Breast epithelium (tissue), 4 donors: Measurements from ENCODE around the gene ANKH. TPM values are rescaled to one million over a fixed set of nuclear protein-coding genes. Genes with fewer than 3 reads are reported as not detected.

Experiments
- DNase-seq, 2 donors: peaks; one replicate each; pipeline ENCODE4 v3.0.0-alpha.2; 2019; ENCODE audit warnings: low spot score in 2 of 2
- H3K27ac ChIP-seq, 2 donors: fragments of 200-600 bp; sonication (generic) in 1 of 2; one replicate each; pipeline ENCODE4 v1.5.1; 2016 to 2019; ENCODE audit warnings: mild to moderate bottlenecking in 1 of 2
- H3K27me3 ChIP-seq, 2 donors: fragments of 200-600 bp; sonication (generic) in 1 of 2; one replicate each; pipeline versions ENCODE4 v1.5.1 to v1.6.0; 2017 to 2019; ENCODE audit warnings: control low read depth in 1 of 2, mild to moderate bottlenecking in 1 of 2
- H3K36me3 ChIP-seq: fragments of 200-600 bp; one replicate; pipeline ENCODE4 v1.5.1; 2019
- H3K4me1 ChIP-seq, 2 donors: fragments of 200-600 bp; sonication (generic); one replicate each; pipeline ENCODE4 v1.5.1; 2016 to 2019; ENCODE audit warnings: control low read depth in 1 of 2
- H3K4me3 ChIP-seq, 3 donors: fragments of 200-600 bp; sonication (generic); 1 replicate in 2 of 3; 2 replicates in 1 of 3; pipeline ENCODE4 v1.5.1; 2016 to 2019; ENCODE audit warnings: mild to moderate bottlenecking in 3 of 3, moderate library complexity in 2 of 3
- H3K9me3 ChIP-seq, 2 donors: fragments of 200-600 bp; sonication (generic) in 1 of 2; one replicate each; pipeline ENCODE4 v1.5.1; 2016 to 2019; ENCODE audit warnings: control low read depth in 1 of 2
- POLR2A ChIP-seq: fragments of 450-650 bp; IDR thresholded peaks from one replicate; pipeline ENCODE4 v1.6.1; 2016; ENCODE audit warnings: antibody characterized with exemption, mild to moderate bottlenecking, moderate library complexity
- POLR2AphosphoS5 ChIP-seq, 3 donors: sonication (generic); formaldehyde crosslinking; IDR thresholded peaks; one replicate each; pipeline ENCODE4 v1.6.1; 2017; ENCODE audit warnings: antibody characterized with exemption in 3 of 3
- intact Hi-C: fragments of 100-400 bp; cut with DNase I; formaldehyde crosslinking; loops from one replicate; pipeline ENCODE4 v1.15.1; 2023; ENCODE audit warnings: low total_unique reads
- total RNA-seq, 3 donors: library from RNA; depleted of rRNA; stranded (reverse); fragments of >200 nt; gene quantifications; one replicate each; pipeline ENCODE4 v1.1.0, GENCODE V29; 2016
- TF ChIP-seq, protein P1 (sequence below), 3 donors: fragments of 450-650 bp; IDR thresholded peaks; one replicate each; pipeline ENCODE4 v1.5.1; 2016 to 2017; ENCODE audit warnings: antibody characterized with exemption in 3 of 3, mild to moderate bottlenecking in 3 of 3, moderate library complexity in 3 of 3

Gene ANKH
- total RNA-seq, 3 donors from 2014 or later: 31.5 to 83.1 (median 52.1) TPM

GRCh38 chr5:14914623-14915260 is 43.2 kb upstream of the ANKH start:
- no peaks in the 10 kb centered on the region for H3K9me3 ChIP-seq
- H3K27ac ChIP-seq: peak overlapping the region; percentile 46 to 71
- TF ChIP-seq POLR2AphosphoS5 (IDR thresholded peaks at IDR 0.05) (no peak), POLR2A (no peak)
- TF ChIP-seq, protein P1, sequence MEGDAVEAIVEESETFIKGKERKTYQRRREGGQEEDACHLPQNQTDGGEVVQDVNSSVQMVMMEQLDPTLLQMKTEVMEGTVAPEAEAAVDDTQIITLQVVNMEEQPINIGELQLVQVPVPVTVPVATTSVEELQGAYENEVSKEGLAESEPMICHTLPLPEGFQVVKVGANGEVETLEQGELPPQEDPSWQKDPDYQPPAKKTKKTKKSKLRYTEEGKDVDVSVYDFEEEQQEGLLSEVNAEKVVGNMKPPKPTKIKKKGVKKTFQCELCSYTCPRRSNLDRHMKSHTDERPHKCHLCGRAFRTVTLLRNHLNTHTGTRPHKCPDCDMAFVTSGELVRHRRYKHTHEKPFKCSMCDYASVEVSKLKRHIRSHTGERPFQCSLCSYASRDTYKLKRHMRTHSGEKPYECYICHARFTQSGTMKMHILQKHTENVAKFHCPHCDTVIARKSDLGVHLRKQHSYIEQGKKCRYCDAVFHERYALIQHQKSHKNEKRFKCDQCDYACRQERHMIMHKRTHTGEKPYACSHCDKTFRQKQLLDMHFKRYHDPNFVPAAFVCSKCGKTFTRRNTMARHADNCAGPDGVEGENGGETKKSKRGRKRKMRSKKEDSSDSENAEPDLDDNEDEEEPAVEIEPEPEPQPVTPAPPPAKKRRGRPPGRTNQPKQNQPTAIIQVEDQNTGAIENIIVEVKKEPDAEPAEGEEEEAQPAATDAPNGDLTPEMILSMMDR (IDR thresholded peaks at IDR 0.05): no peak
- H3K27me3 ChIP-seq: no peaks in the 10 kb centered on the region
- intact Hi-C loops: no loop called here
- DNase-seq: no peak
- no peaks in the 10 kb centered on the region for H3K36me3 ChIP-seq
- no peak overlapping the region for H3K4me3 ChIP-seq
- peaks cover 2 to 16% of the 10 kb centered on the region in 2 donors for H3K4me1 ChIP-seq

GRCh38 chr5:14914193-14914592 is 42.6 kb upstream of the ANKH start:
- no peaks in the 10 kb centered on the region for H3K36me3 ChIP-seq
- no peak for DNase-seq
- peaks cover 2 to 16% of the 10 kb centered on the region in 2 donors for H3K4me1 ChIP-seq
- intact Hi-C loops: no loop called here
- no peaks in the 10 kb centered on the region for H3K27me3 ChIP-seq
- no peak for TF ChIP-seq POLR2A
- no peak for TF ChIP-seq POLR2AphosphoS5 (IDR thresholded peaks at IDR 0.05)
- TF ChIP-seq, protein P1 (IDR thresholded peaks at IDR 0.05): no peak
- no peak overlapping the region for H3K4me3 ChIP-seq
- H3K27ac ChIP-seq: no peak overlapping the region
- no peaks in the 10 kb centered on the region for H3K9me3 ChIP-seq

DNA sequence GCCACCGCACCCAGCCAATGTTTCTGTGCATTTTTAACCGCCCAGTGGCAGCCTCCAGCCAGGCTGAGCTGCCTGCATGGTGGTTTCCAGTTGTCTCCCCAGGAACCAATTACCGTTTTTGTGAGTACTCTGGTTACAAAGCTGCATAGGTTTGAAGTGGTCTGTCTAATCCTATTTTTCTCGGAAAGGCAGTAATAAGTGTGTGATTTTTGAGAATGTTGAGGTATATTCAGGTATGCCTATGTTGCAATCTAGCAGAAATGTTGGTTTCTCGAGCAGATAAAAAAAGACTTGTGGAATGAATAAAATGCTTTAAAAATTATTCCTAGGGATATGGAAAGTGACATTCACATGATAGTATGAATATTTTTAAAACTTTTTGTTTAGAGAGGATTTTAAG is 41.5 kb upstream of the ANKH start:
- H3K27me3 ChIP-seq: no peaks in the 10 kb centered on the region
- no peak overlapping the region for H3K4me3 ChIP-seq
- H3K36me3 ChIP-seq: no peaks in the 10 kb centered on the region
- no peaks in the 10 kb centered on the region for H3K9me3 ChIP-seq
- DNase-seq: no peak
- intact Hi-C loops: no loop called here
- H3K4me1 ChIP-seq: peaks cover 2 to 14% of the 10 kb centered on the region in 2 donors
- TF ChIP-seq POLR2A (no peak), POLR2AphosphoS5 (IDR thresholded peaks at IDR 0.05) (no peak)
- TF ChIP-seq, protein P1 (IDR thresholded peaks at IDR 0.05): no peak
- peak overlapping the region; percentile 40 to 64 for H3K27ac ChIP-seq

- peak overlapping the region; percentile 40 to 64 for H3K27ac ChIP-seq
- H3K27me3 ChIP-seq: no peaks in the 10 kb centered on the region
- no peak for DNase-seq
- TF ChIP-seq POLR2A: no peak
- no peak for TF ChIP-seq POLR2AphosphoS5 (IDR thresholded peaks at IDR 0.05)
- TF ChIP-seq, protein P1 (IDR thresholded peaks at IDR 0.05): no peak
- no peaks in the 10 kb centered on the region for H3K9me3 ChIP-seq
- H3K4me1 ChIP-seq: peaks cover 2 to 8% of the 10 kb centered on the region in 2 donors
- H3K36me3 ChIP-seq: no peaks in the 10 kb centered on the region
- intact Hi-C loops: no loop called here
- no peak overlapping the region for H3K4me3 ChIP-seq
Observed at GRCh38 chr5:14912206-14912605, 40.6 kb upstream of the ANKH start.

GRCh38 chr5:14909369-14909768 is 37.8 kb upstream of the ANKH start:
- Histone ChIP-seq H3K4me1 (peaks cover 0 to 2% of the 10 kb centered on the region in 2 donors), H3K4me3 (no peak overlapping the region), H3K27me3 (no peaks in the 10 kb centered on the region), H3K27ac (no peak overlapping the region), H3K9me3 (no peaks in the 10 kb centered on the region), H3K36me3 (no peaks in the 10 kb centered on the region)
- intact Hi-C loops: no loop called here
- no peak for DNase-seq
- no peak for TF ChIP-seq POLR2A
